OCI-LY7 (cell line): ENCODE data around the gene CAND2.

Experiments used
- CTCF ChIP-seq: fragments of 200-600 bp; sonication (generic); conservative IDR thresholded peaks from 2 replicates; pipeline ENCODE4 v1.5.1; 2014; ENCODE audit warnings: mild to moderate bottlenecking, antibody characterized with exemption, low read length, moderate library complexity, mixed read lengths
- EZH2phosphoT487 ChIP-seq: fragments of 200-600 bp; sonication (generic); IDR thresholded peaks from 2 replicates; pipeline ENCODE4 v1.6.1; 2018; ENCODE audit warnings: low read depth, borderline replicate concordance, mild to moderate bottlenecking, mixed run types, antibody characterized with exemption, low read length, moderate library complexity, mixed read lengths

- TF ChIP-seq CTCF = no peak
- TF ChIP-seq EZH2phosphoT487 = no peak
Observed at GRCh38 chr3:12833222-12834161, 37.0 kb downstream of the CAND2 start.
